Endothelial cell of umbilical vein (primary cell): ENCODE data around the gene LMTK2.

Experiments used
- JUN ChIP-seq: IDR thresholded peaks from 2 replicates; pipeline ENCODE4 v1.6.1; 2011; ENCODE audit warnings: borderline replicate concordance, low read depth; ENCODE audit not compliant: insufficient read length, insufficient read depth
- MYC ChIP-seq: IDR thresholded peaks from one replicate; pipeline ENCODE4 v1.6.1; 2011; ENCODE audit warnings: mild to moderate bottlenecking, low read depth, low read length
- POLR2A ChIP-seq: IDR thresholded peaks from 2 replicates; pipeline ENCODE4 v1.6.1; 2012; ENCODE audit warnings: low read depth, mild to moderate bottlenecking, control low read depth, low read length
- POLR2AphosphoS5 ChIP-seq: IDR thresholded peaks from 2 replicates; pipeline ENCODE4 v1.6.1; 2012; ENCODE audit warnings: low read depth, mild to moderate bottlenecking, control low read depth, low read length, moderate library complexity; ENCODE audit not compliant: insufficient read depth
- TF ChIP-seq, protein P1 (sequence below), 2 donors: IDR thresholded peaks; 1 replicate in 1 of 2; 2 replicates in 1 of 2; pipeline ENCODE4 v1.5.1; 2011; ENCODE audit warnings: low read length in 2 of 2, mild to moderate bottlenecking in 2 of 2, moderate library complexity in 2 of 2, control low read depth in 1 of 2, inconsistent platforms in 1 of 2, low read depth in 1 of 2; ENCODE audit not compliant: insufficient read depth in 1 of 2; ENCODE audit errors: extremely low read depth in 1 of 2

- TF ChIP-seq, protein P1, sequence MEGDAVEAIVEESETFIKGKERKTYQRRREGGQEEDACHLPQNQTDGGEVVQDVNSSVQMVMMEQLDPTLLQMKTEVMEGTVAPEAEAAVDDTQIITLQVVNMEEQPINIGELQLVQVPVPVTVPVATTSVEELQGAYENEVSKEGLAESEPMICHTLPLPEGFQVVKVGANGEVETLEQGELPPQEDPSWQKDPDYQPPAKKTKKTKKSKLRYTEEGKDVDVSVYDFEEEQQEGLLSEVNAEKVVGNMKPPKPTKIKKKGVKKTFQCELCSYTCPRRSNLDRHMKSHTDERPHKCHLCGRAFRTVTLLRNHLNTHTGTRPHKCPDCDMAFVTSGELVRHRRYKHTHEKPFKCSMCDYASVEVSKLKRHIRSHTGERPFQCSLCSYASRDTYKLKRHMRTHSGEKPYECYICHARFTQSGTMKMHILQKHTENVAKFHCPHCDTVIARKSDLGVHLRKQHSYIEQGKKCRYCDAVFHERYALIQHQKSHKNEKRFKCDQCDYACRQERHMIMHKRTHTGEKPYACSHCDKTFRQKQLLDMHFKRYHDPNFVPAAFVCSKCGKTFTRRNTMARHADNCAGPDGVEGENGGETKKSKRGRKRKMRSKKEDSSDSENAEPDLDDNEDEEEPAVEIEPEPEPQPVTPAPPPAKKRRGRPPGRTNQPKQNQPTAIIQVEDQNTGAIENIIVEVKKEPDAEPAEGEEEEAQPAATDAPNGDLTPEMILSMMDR (IDR thresholded peaks at IDR 0.05; ENCODE audit: extremely low read depth in 1 of 2, insufficient read depth in 1 of 2, low read depth in 1 of 2, low read length in 2 of 2) = no peak
- TF ChIP-seq POLR2AphosphoS5 (no peak), JUN (no peak), POLR2A (no peak), MYC (no peak)
Measured at GRCh38 chr7:98180751-98181150, 74.1 kb downstream of the LMTK2 start.
